GM19438 (cell line): ENCODE measurements around the gene LMNB1.

Source experiments
- ATAC-seq: cut with Tn5 transposase; IDR thresholded peaks from one replicate; pipeline ENCODE4 v1.9.1; 2021; ENCODE audit warnings: low read depth; ENCODE audit not compliant: unreplicated experiment

The LMNB1 gene

GRCh38 chr5:126883564-126884245, 106.8 kb downstream of the LMNB1 start:
- ATAC-seq = no peak

- ATAC-seq = no peak
Measured at GRCh38 chr5:126884269-126884819, 107.4 kb downstream of the LMNB1 start.
